H1 (cell line): ENCODE measurements around the gene MYLK. TPM values are rescaled to one million over a fixed set of nuclear protein-coding genes. Genes with fewer than 3 reads are reported as not detected.

Source experiments
- BCL11A ChIP-seq, 2 experiments: IDR thresholded peaks; one replicate each; pipeline ENCODE4 v1.6.1; 2011; ENCODE audit warnings: low read depth in 2 of 2, low read length in 2 of 2, mild to moderate bottlenecking in 2 of 2
- CHD7 ChIP-seq: fragments of 300-600 bp; sonication (generic); IDR thresholded peaks from 2 replicates; pipeline ENCODE4 v1.7.1; 2012; ENCODE audit warnings: low read length, moderate library complexity, mild to moderate bottlenecking, inconsistent platforms; ENCODE audit not compliant: insufficient replicate concordance
- CTBP2 ChIP-seq: IDR thresholded peaks from 2 replicates; pipeline ENCODE4 v1.7.0; 2011; ENCODE audit warnings: borderline replicate concordance, mild to moderate bottlenecking, moderate library complexity, mixed read lengths, low read length; ENCODE audit not compliant: insufficient read depth, insufficient read length
- EGR1 ChIP-seq: IDR thresholded peaks from 2 replicates; pipeline ENCODE4 v1.6.1; 2011; ENCODE audit warnings: low read depth, low read length, borderline replicate concordance
- GABPA ChIP-seq: IDR thresholded peaks from 2 replicates; pipeline ENCODE4 v1.6.1; 2011; ENCODE audit warnings: mild to moderate bottlenecking, low read length, moderate library complexity, borderline replicate concordance; ENCODE audit not compliant: insufficient read depth
- HDAC2 ChIP-seq, 2 experiments: fragments of 300-600 bp in 1 of 2; sonication (generic) in 1 of 2; IDR thresholded peaks; 2 replicates each; pipeline ENCODE4 v1.6.1; 2011 to 2012; ENCODE audit warnings: low read depth in 2 of 2, low read length in 2 of 2, mild to moderate bottlenecking in 2 of 2, moderate library complexity in 2 of 2, borderline replicate concordance in 1 of 2, inconsistent platforms in 1 of 2
- PHF8 ChIP-seq: fragments of 200-600 bp; sonication (generic); conservative IDR thresholded peaks from 2 replicates; pipeline ENCODE4 v1.7.1; 2012; ENCODE audit warnings: low read depth, mild to moderate bottlenecking, inconsistent platforms, low read length, moderate library complexity
- SIRT6 ChIP-seq: IDR thresholded peaks from one replicate; pipeline ENCODE4 v1.7.1; 2012; ENCODE audit warnings: low read length, inconsistent platforms
- TCF12 ChIP-seq: IDR thresholded peaks from 2 replicates; pipeline ENCODE4 v1.6.1; 2011; ENCODE audit warnings: low read depth, mild to moderate bottlenecking, low read length
- polyA plus RNA-seq, 7 experiments: library from polyadenylated mRNA; depleted of rRNA in 3 of 7; stranded (reverse) in 5 of 7; unstranded in 2 of 7; fragments of >200 nt in 5 of 7; fragments of 200-250 nt in 2 of 7; gene quantifications; 1 replicate in 5 of 7; 2 replicates in 1 of 7; 4 replicates in 1 of 7; pipeline versions ENCODE4 v1.2.1 to v1.2.3, GENCODE V29; 2011 to 2013; ENCODE audit warnings: missing spikeins in 2 of 7, mixed read lengths in 2 of 7
- total RNA-seq: library from RNA; stranded (reverse); fragmentation: NEBNext Ultra II Directional; extraction: Animal tissue kit (Norgen Biotek cat#: 25700); gene quantifications from 2 replicates; pipeline ENCODE4 v1.2.1, GENCODE V29; 2021

MYLK gene
- total and polyA plus RNA-seq, 2 of the 8 experiments (the other 6 are each of a cell fraction or from before 2014, with no cell fraction given), result 11.6 to 21.3 TPM

DNA sequence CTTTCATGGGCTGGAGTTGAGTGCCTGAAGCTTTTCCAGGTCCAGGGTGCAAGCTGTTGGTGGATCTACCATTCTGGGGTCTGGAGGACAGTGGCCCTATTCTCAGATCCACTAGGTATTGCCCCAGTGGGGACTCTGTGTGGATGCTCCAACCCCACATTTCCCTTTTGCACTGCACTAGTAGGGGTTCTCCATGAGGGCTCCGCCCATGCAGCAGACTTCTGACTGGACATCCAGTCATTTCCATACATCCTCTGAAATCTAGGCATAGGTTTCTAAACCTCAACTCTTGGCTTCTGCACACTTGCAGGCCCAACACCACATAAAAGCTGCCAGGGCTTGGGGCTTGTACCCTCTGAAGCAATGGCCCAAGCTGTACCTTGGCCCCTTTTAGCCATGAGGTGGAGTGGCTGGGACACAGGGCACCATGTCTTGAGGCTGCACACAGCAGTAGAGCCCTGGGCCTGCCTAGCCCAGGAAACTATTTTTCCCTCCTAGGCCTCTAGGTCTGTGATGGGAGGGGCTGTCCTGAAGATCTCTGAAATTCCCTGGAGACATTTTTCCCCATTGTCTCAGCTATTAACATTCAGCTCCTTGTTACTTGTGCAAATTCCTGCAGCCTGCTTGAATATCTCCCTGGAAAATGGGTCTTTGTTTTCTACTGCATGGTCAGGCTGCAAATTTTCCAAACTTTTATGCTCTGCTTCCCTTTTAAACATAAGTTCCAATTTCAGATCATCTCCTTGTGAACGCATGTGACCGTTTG, 293.3 kb downstream of the MYLK start (continued):
- TF ChIP-seq CHD7 (no peak), HDAC2 (IDR thresholded peaks at IDR 0.05; ENCODE audit: borderline replicate concordance in 1 of 2, low read depth in 2 of 2, low read length in 2 of 2) (no peak), PHF8 (no peak), SIRT6 (no peak), GABPA (no peak), EGR1 (no peak), BCL11A (IDR thresholded peaks at IDR 0.05; ENCODE audit: low read depth in 2 of 2, low read length in 2 of 2) (no peak), CTBP2 (no peak), TCF12 (no peak)
